RKO (cell line): Measurements from ENCODE around the gene PPM1H.

Experiments
- DNase-seq: peaks from one replicate; pipeline ENCODE4 v3.0.0-alpha.2; 2016; ENCODE audit warnings: low spot score

The PPM1H gene

GRCh38 chr12:62799126-62799736 lies 135.7 kb downstream of the PPM1H start:
- DNase-seq, result peak; percentile 79

- no peak for DNase-seq
These were observed 140.7 kb downstream of the PPM1H start for GRCh38 chr12:62794218-62794583.

- peak; percentile 87 for DNase-seq
These were observed 141.4 kb downstream of the PPM1H start for GRCh38 chr12:62793256-62794217.

GRCh38 chr12:62792236-62792870 lies 142.6 kb downstream of the PPM1H start:
- DNase-seq, result no peak

GRCh38 chr12:62789851-62790250 lies 145.1 kb downstream of the PPM1H start:
- DNase-seq, result no peak

- peak; percentile 69 for DNase-seq
These were observed 147.3 kb downstream of the PPM1H start for GRCh38 chr12:62787611-62788010.

- peak; percentile 68 for DNase-seq
These were observed 147.9 kb downstream of the PPM1H start for GRCh38 chr12:62787023-62787422.

GRCh38 chr12:62785941-62786559 lies 148.9 kb downstream of the PPM1H start:
- peak; percentile 100 for DNase-seq

GRCh38 chr12:62784576-62784975 lies 150.4 kb downstream of the PPM1H start:
- no peak for DNase-seq

GRCh38 chr12:62783881-62784280 lies 151.1 kb downstream of the PPM1H start:
- DNase-seq, result peak; percentile 10

- DNase-seq, result no peak
These were observed 153.6 kb downstream of the PPM1H start for GRCh38 chr12:62781136-62781880.

GRCh38 chr12:62779488-62779887 lies 155.5 kb downstream of the PPM1H start:
- no peak for DNase-seq

GRCh38 chr12:62778187-62778586 lies 156.8 kb downstream of the PPM1H start:
- no peak for DNase-seq

- DNase-seq, result no peak
These were observed 158.0 kb downstream of the PPM1H start for GRCh38 chr12:62776997-62777396.

GRCh38 chr12:62776575-62776974 lies 158.4 kb downstream of the PPM1H start:
- no peak for DNase-seq

- no peak for DNase-seq
These were observed 160.2 kb downstream of the PPM1H start for GRCh38 chr12:62774794-62775193.

- peak; percentile 34 for DNase-seq
These were observed 162.5 kb downstream of the PPM1H start for GRCh38 chr12:62772416-62772955.

- no peak for DNase-seq
These were observed 163.1 kb downstream of the PPM1H start for GRCh38 chr12:62771828-62772227.

- DNase-seq, result no peak
These were observed 164.6 kb downstream of the PPM1H start for GRCh38 chr12:62770381-62770780.

- DNase-seq, result no peak
These were observed 165.8 kb downstream of the PPM1H start for GRCh38 chr12:62769076-62769619.

GRCh38 chr12:62767946-62768345 lies 167.0 kb downstream of the PPM1H start:
- no peak for DNase-seq
